ENCODE results near the gene BCL6. TPM values are rescaled to one million over a fixed set of nuclear protein-coding genes. Genes with fewer than 3 reads are reported as not detected.

Gene BCL6
- total and polyA plus RNA-seq, 2 experiments from 2014 or later: 32.0 to 46.5 TPM

DNA sequence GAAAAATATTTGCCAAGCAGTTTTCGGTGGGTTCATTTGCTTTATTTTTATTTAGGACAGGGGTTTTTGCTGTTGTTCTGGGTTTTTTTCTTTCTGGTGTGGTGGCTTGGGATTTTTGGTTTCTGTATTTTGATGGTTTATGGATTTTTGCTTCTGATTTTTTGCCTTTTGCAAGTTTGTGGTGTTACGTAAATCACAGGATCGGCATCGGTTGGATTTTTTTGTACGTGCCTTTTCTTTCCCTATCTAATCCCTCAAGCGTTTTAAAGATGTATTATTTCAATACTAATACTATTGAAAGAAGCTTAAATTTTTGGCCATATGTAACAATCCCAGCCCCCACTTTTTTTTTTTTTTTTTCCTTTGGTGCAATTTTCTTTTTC is 782 bp upstream of the BCL6 start:
- Histone ChIP-seq H3K9me2 (replicated peaks; ENCODE audit: insufficient read depth) (no peaks in the 10 kb centered on the region), H2AFZ (no peak overlapping the region), H3K4me3 (peak overlapping the region; percentile 20), H3K4me2 (peak overlapping the region; percentile 68), H3K9me3 (ENCODE audit: low read depth) (no peaks in the 10 kb centered on the region), H3K4me1 (ENCODE audit: insufficient read depth) (peaks cover 34% of the 10 kb centered on the region), H3K27ac (peak overlapping the region; percentile 93), H3K79me2 (peaks cover 46% of the 10 kb centered on the region), H4K20me1 (ENCODE audit: insufficient read depth, poor library complexity, severe bottlenecking) (peaks cover 13% of the 10 kb centered on the region), H3K27me3 (no peaks in the 10 kb centered on the region), H3K36me3 (replicated peaks; ENCODE audit: insufficient read depth, low read depth) (no peaks in the 10 kb centered on the region)
- DNase-seq (ENCODE audit: low spot score): no peak
- TF ChIP-seq EZH2 (IDR thresholded peaks at IDR 0.05; ENCODE audit: borderline replicate concordance) (no peak), EZH2phosphoT487 (IDR thresholded peaks at IDR 0.05; ENCODE audit: low read depth, severe bottlenecking, unreplicated experiment) (no peak)
- TF ChIP-seq, protein P1, sequence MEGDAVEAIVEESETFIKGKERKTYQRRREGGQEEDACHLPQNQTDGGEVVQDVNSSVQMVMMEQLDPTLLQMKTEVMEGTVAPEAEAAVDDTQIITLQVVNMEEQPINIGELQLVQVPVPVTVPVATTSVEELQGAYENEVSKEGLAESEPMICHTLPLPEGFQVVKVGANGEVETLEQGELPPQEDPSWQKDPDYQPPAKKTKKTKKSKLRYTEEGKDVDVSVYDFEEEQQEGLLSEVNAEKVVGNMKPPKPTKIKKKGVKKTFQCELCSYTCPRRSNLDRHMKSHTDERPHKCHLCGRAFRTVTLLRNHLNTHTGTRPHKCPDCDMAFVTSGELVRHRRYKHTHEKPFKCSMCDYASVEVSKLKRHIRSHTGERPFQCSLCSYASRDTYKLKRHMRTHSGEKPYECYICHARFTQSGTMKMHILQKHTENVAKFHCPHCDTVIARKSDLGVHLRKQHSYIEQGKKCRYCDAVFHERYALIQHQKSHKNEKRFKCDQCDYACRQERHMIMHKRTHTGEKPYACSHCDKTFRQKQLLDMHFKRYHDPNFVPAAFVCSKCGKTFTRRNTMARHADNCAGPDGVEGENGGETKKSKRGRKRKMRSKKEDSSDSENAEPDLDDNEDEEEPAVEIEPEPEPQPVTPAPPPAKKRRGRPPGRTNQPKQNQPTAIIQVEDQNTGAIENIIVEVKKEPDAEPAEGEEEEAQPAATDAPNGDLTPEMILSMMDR (IDR thresholded peaks at IDR 0.05; ENCODE audit: poor library complexity): no peak
- 12% methylated on average over 6 of the region's 6 CpGs for WGBS (ENCODE audit: low lambda C conversion rate, missing lambda C conversion rate)

DNA sequence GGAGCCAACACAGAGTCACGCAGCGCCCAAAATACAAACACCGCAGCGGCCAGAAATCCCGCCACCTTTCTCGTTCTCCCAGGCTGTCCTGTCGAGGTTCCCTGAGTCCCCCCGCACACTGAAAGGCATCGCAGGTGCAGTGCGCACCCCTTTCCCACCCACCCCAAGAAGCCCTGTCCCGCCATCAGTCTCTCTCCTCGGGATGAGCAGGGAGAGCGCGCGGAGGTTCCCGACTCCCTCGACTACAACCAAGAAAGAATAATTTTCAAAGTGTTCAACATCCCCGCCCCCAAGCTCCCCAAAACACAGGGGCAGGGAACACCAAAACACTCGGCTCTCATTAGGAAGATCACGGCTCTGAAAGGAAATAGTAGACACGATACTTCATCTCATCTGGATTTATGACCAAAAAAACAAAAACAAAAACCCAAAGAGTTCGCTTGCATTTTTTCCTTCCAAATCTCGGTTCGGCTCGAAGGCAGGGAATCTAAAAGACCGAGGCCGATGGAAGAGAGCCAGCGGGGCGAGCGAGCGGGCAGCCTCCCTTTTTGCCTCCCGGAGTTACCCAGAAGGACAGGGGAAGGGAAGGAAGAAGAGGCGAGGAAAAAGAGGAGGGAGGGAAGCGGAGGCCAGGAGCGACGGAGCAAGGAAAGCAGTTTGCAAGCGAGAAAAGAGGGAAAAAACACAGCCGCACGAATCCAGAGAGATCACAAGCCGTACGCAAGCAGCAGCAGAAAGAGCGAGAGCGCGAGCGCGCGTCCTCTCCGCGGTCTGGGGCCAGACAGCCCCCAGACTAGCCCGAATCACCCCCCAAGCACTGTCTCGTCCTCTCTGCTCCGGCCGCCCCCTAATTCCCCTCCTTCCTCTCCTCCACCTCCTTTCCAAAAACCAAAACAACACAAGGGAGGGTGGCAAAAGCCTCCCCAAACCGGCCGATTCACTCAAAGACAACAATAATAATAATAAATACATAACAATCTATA is 808 bp downstream of the BCL6 start:
- H4K20me1 ChIP-seq (ENCODE audit: insufficient read depth, poor library complexity, severe bottlenecking): peaks cover 16% of the 10 kb centered on the region
- H3K79me2 ChIP-seq: peaks cover 54% of the 10 kb centered on the region
- H3K9me3 ChIP-seq (ENCODE audit: low read depth): no peaks in the 10 kb centered on the region
- peak overlapping the region; percentile 76 for H3K4me3 ChIP-seq
- H3K36me3 ChIP-seq (replicated peaks; ENCODE audit: insufficient read depth, low read depth): no peaks in the 10 kb centered on the region
- WGBS (ENCODE audit: low lambda C conversion rate, missing lambda C conversion rate): under 1% methylated on average over 49 of the region's 55 CpGs
- H3K9me2 ChIP-seq (replicated peaks; ENCODE audit: insufficient read depth): no peaks in the 10 kb centered on the region
- peak overlapping the region; percentile 93 for H3K27ac ChIP-seq
- H3K4me1 ChIP-seq (ENCODE audit: insufficient read depth): peaks cover 33% of the 10 kb centered on the region
- peak overlapping the region; percentile 94 for H3K4me2 ChIP-seq
- TF ChIP-seq EZH2phosphoT487 (IDR thresholded peaks at IDR 0.05; ENCODE audit: low read depth, severe bottlenecking, unreplicated experiment) (no peak), EZH2 (IDR thresholded peaks at IDR 0.05; ENCODE audit: borderline replicate concordance) (no peak)
- TF ChIP-seq, protein P1 (IDR thresholded peaks at IDR 0.05; ENCODE audit: poor library complexity): no peak
- no peak overlapping the region for H2AFZ ChIP-seq
- H3K27me3 ChIP-seq: no peaks in the 10 kb centered on the region
- peak; percentile 69 for DNase-seq (ENCODE audit: low spot score)

DNA sequence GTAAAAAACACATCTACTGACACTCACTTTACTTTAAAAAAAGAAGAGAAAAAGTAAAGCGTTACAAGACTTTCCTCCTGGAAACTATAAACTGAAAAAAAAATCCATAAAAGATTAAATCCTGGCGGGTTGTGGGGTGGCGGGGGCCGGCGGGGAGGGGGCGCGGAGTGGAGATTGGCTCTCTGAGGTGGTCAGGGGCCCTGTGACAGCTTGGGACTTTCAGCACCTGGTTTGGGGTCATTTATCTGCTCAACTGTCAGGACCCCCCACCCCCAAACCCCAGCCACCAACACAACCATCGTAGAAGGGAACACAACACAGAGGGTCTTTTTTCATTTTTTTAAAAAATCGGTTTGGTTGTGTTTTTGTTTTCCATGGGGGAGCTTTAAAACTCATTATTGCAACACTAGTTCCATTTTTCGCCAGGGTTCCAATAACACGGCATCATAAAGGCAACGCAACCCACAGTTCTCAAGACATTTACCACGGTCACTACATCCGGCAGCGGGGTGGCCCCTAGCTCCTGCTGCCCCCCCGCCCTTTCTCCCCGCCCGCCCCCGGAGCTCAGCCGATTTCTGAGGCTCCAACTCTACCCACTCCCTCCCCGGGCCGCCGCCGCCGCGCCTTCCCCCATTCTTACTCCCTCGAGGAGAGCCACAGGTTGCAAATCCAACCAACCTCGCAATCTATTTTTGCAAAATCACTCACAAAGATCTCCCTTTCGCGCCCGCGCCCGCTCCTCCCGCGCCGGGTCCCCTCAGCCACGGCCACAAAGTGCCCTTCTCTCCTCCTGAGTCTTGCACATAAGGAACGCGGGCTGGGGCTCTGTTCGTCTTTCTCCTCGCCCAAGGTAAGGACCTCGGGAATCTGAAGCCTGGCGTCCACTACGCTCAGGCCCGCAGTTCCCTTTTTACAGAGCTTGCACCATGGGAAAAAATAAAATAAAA is 1.8 kb downstream of the BCL6 start:
- Histone ChIP-seq H3K27ac (peak overlapping the region; percentile 93), H3K79me2 (peaks cover 61% of the 10 kb centered on the region), H3K4me2 (peak overlapping the region; percentile 94), H3K36me3 (replicated peaks; ENCODE audit: insufficient read depth, low read depth) (no peaks in the 10 kb centered on the region), H2AFZ (no peak overlapping the region), H3K9me2 (replicated peaks; ENCODE audit: insufficient read depth) (no peaks in the 10 kb centered on the region), H3K4me3 (peak overlapping the region; percentile 76), H3K9me3 (ENCODE audit: low read depth) (no peaks in the 10 kb centered on the region), H3K4me1 (ENCODE audit: insufficient read depth) (peaks cover 29% of the 10 kb centered on the region), H4K20me1 (ENCODE audit: insufficient read depth, poor library complexity, severe bottlenecking) (peaks cover 22% of the 10 kb centered on the region), H3K27me3 (no peaks in the 10 kb centered on the region)
- TF ChIP-seq EZH2phosphoT487 (IDR thresholded peaks at IDR 0.05; ENCODE audit: low read depth, severe bottlenecking, unreplicated experiment): no peak
- TF ChIP-seq, protein P1 (IDR thresholded peaks at IDR 0.05; ENCODE audit: poor library complexity): no peak
- no peak for TF ChIP-seq EZH2 (IDR thresholded peaks at IDR 0.05; ENCODE audit: borderline replicate concordance)
- 2% methylated on average over 27 of the region's 45 CpGs for WGBS (ENCODE audit: low lambda C conversion rate, missing lambda C conversion rate)
- peak; percentile 73 for DNase-seq (ENCODE audit: low spot score)

Measured in hepatocyte (in vitro differentiated cells).